Measurements from ENCODE around the gene STIP1. TPM values are rescaled to one million over a fixed set of nuclear protein-coding genes. Genes with fewer than 3 reads are reported as not detected.

STIP1 gene
- 96.3 and 98.8 TPM in 2 replicates for total RNA-seq
- polyA plus RNA-seq, result 147 and 198 TPM in 2 replicates
- 140 and 180 TPM in 2 replicates for polyA plus RNA-seq (2012)
- 136 and 252 TPM in 2 replicates for polyA minus RNA-seq (ENCODE audit: low replicate concordance)

GRCh38 chr11:64185693-64186491, at the start of gene STIP1:
STIP1 (plus strand) TSS chr11:64186171; CDS start chr11:64186262, 91 bp downstream.
- H3K27me3 ChIP-seq (ENCODE audit: control insufficient read depth, insufficient read depth, low read length), result no peaks in the 10 kb centered on the region
- H2AFZ ChIP-seq (ENCODE audit: low read length), result peak within 1 kb of the TSS; percentile 43
- peak within 1 kb of the TSS; percentile 91 for H3K27ac ChIP-seq (ENCODE audit: insufficient read depth, low read length)
- peaks cover 14% of the 10 kb centered on the region for H3K4me1 ChIP-seq (ENCODE audit: control insufficient read depth, extremely low read depth, insufficient read depth, low read length)
- H3K9ac ChIP-seq (ENCODE audit: insufficient read depth, low read length), result peak within 1 kb of the TSS; percentile 88
- H3K4me3 ChIP-seq (replicated peaks in 1 of 4; ENCODE audit: control extremely low read depth in 1 of 4, insufficient read depth in 1 of 4, low read depth in 3 of 4, low read length in 4 of 4), result peak within 1 kb of the TSS; percentile 67 to 85 (median 76)
- peaks cover 20% of the 10 kb centered on the region for H3K79me2 ChIP-seq (ENCODE audit: control insufficient read depth, insufficient read depth, low read length)
- no peaks in the 10 kb centered on the region for H3K36me3 ChIP-seq (ENCODE audit: control insufficient read depth, insufficient read depth, low read length)
- no peak for TF ChIP-seq EZH2 (IDR thresholded peaks at IDR 0.05; ENCODE audit: low read length, missing control alignments)
- TF ChIP-seq CTCF (conservative IDR thresholded peaks at IDR 0.05 in 1 of 2, IDR thresholded peaks at IDR 0.05 in 1 of 2; ENCODE audit: low read depth in 1 of 2, low read length in 2 of 2), result peak; percentile 33 to 54
- DNase-seq (ENCODE audit: low read depth in 2 of 2), result peak; percentile 100
- H3K9me3 ChIP-seq (ENCODE audit: control insufficient read depth, insufficient read depth, low read depth, low read length), result no peaks in the 10 kb centered on the region
- H3K4me2 ChIP-seq (ENCODE audit: extremely low read depth, insufficient read depth, low read length), result peak within 1 kb of the TSS; percentile 99
- H4K20me1 ChIP-seq (ENCODE audit: control insufficient read depth, extremely low read depth, insufficient read depth, low read length), result no peaks in the 10 kb centered on the region

GRCh38 chr11:64136765-64137441, 49.1 kb upstream of the STIP1 start:
- DNase-seq (ENCODE audit: low read depth in 2 of 2), result no peak
- H3K79me2 ChIP-seq (ENCODE audit: control insufficient read depth, insufficient read depth, low read length), result no peaks in the 10 kb centered on the region
- H3K4me1 ChIP-seq (ENCODE audit: control insufficient read depth, extremely low read depth, insufficient read depth, low read length), result no peaks in the 10 kb centered on the region
- no peaks in the 10 kb centered on the region for H3K36me3 ChIP-seq (ENCODE audit: control insufficient read depth, insufficient read depth, low read length)
- H3K9ac ChIP-seq (ENCODE audit: insufficient read depth, low read length), result no peak overlapping the region
- no peaks in the 10 kb centered on the region for H3K27me3 ChIP-seq (ENCODE audit: control insufficient read depth, insufficient read depth, low read length)
- no peaks in the 10 kb centered on the region for H4K20me1 ChIP-seq (ENCODE audit: control insufficient read depth, extremely low read depth, insufficient read depth, low read length)
- H3K4me2 ChIP-seq (ENCODE audit: extremely low read depth, insufficient read depth, low read length), result no peak overlapping the region
- H3K4me3 ChIP-seq (replicated peaks in 1 of 4; ENCODE audit: control extremely low read depth in 1 of 4, insufficient read depth in 1 of 4, low read depth in 3 of 4, low read length in 4 of 4), result no peak overlapping the region
- TF ChIP-seq CTCF (conservative IDR thresholded peaks at IDR 0.05 in 1 of 2, IDR thresholded peaks at IDR 0.05 in 1 of 2; ENCODE audit: low read depth in 1 of 2, low read length in 2 of 2) (no peak), EZH2 (IDR thresholded peaks at IDR 0.05; ENCODE audit: low read length, missing control alignments) (no peak)
- no peak overlapping the region for H2AFZ ChIP-seq (ENCODE audit: low read length)
- H3K27ac ChIP-seq (ENCODE audit: insufficient read depth, low read length), result no peak overlapping the region
- H3K9me3 ChIP-seq (ENCODE audit: control insufficient read depth, insufficient read depth, low read depth, low read length), result no peaks in the 10 kb centered on the region

GRCh38 chr11:64138398-64138797, 47.6 kb upstream of the STIP1 start:
- H2AFZ ChIP-seq (ENCODE audit: low read length), result no peak overlapping the region
- H3K9ac ChIP-seq (ENCODE audit: insufficient read depth, low read length), result no peak overlapping the region
- no peaks in the 10 kb centered on the region for H3K27me3 ChIP-seq (ENCODE audit: control insufficient read depth, insufficient read depth, low read length)
- no peak overlapping the region for H3K4me3 ChIP-seq (replicated peaks in 1 of 4; ENCODE audit: control extremely low read depth in 1 of 4, insufficient read depth in 1 of 4, low read depth in 3 of 4, low read length in 4 of 4)
- no peaks in the 10 kb centered on the region for H3K9me3 ChIP-seq (ENCODE audit: control insufficient read depth, insufficient read depth, low read depth, low read length)
- no peaks in the 10 kb centered on the region for H3K4me1 ChIP-seq (ENCODE audit: control insufficient read depth, extremely low read depth, insufficient read depth, low read length)
- no peaks in the 10 kb centered on the region for H4K20me1 ChIP-seq (ENCODE audit: control insufficient read depth, extremely low read depth, insufficient read depth, low read length)
- H3K79me2 ChIP-seq (ENCODE audit: control insufficient read depth, insufficient read depth, low read length), result no peaks in the 10 kb centered on the region
- H3K4me2 ChIP-seq (ENCODE audit: extremely low read depth, insufficient read depth, low read length), result no peak overlapping the region
- H3K27ac ChIP-seq (ENCODE audit: insufficient read depth, low read length), result no peak overlapping the region
- DNase-seq (ENCODE audit: low read depth in 2 of 2), result no peak
- no peaks in the 10 kb centered on the region for H3K36me3 ChIP-seq (ENCODE audit: control insufficient read depth, insufficient read depth, low read length)
- TF ChIP-seq CTCF (conservative IDR thresholded peaks at IDR 0.05 in 1 of 2, IDR thresholded peaks at IDR 0.05 in 1 of 2; ENCODE audit: low read depth in 1 of 2, low read length in 2 of 2) (no peak), EZH2 (IDR thresholded peaks at IDR 0.05; ENCODE audit: low read length, missing control alignments) (no peak)
